LNCAP (cell line): ENCODE measurements around the gene UGDH.

Experiments
- CTCF ChIP-seq: fragments of 450-650 bp; IDR thresholded peaks from 2 replicates; pipeline ENCODE4 v1.5.1; 2017; ENCODE audit warnings: mild to moderate bottlenecking

Gene UGDH

GRCh38 chr4:39495446-39496213 is 31.6 kb downstream of the UGDH start:
- TF ChIP-seq CTCF = no peak

GRCh38 chr4:39494354-39494753 is 32.9 kb downstream of the UGDH start:
- no peak for TF ChIP-seq CTCF

GRCh38 chr4:39490322-39490721 is 36.9 kb downstream of the UGDH start:
- no peak for TF ChIP-seq CTCF

- TF ChIP-seq CTCF = no peak
These were observed 40.9 kb downstream of the UGDH start for GRCh38 chr4:39486221-39486804.

- TF ChIP-seq CTCF = no peak
These were observed 42.5 kb downstream of the UGDH start for GRCh38 chr4:39484582-39485272.

- TF ChIP-seq CTCF = no peak
These were observed 46.1 kb downstream of the UGDH start for GRCh38 chr4:39480902-39481695.

GRCh38 chr4:39480251-39480650 is 47.0 kb downstream of the UGDH start:
- TF ChIP-seq CTCF = no peak
